HepG2 (cell line): ENCODE data around the gene OVCA2. TPM values are rescaled to one million over a fixed set of nuclear protein-coding genes. Genes with fewer than 3 reads are reported as not detected.

Source experiments
- DNMT1 ChIP-seq: sonication (generic); formaldehyde crosslinking; IDR thresholded peaks from 2 replicates; pipeline ENCODE4 v1.5.1; 2020; ENCODE audit warnings: mild to moderate bottlenecking, missing genetic modification reagents
- EEA1 ChIP-seq: sonication (generic); formaldehyde crosslinking; IDR thresholded peaks from 2 replicates; pipeline ENCODE4 v1.5.1; 2020; ENCODE audit warnings: mild to moderate bottlenecking, missing genetic modification reagents, borderline replicate concordance
- SIX4 ChIP-seq: sonication (generic); formaldehyde crosslinking; IDR thresholded peaks from 2 replicates; pipeline ENCODE4 v1.4.0; 2020; ENCODE audit warnings: missing genetic modification reagents
- SMAD1 ChIP-seq: sonication (generic); formaldehyde crosslinking; IDR thresholded peaks from 2 replicates; pipeline ENCODE4 v1.4.0; 2020; ENCODE audit warnings: missing genetic modification reagents, low read depth, mild to moderate bottlenecking, borderline replicate concordance
- SRY ChIP-seq: sonication (generic); formaldehyde crosslinking; IDR thresholded peaks from 2 replicates; pipeline ENCODE4 v1.8.0; 2022; ENCODE audit warnings: mild to moderate bottlenecking, missing genetic modification reagents
- polyA plus RNA-seq, 8 experiments: library from polyadenylated mRNA; depleted of rRNA in 3 of 8; stranded (reverse) in 7 of 8; unstranded in 1 of 8; fragments of >200 nt; fragmentation: Illumina TruSeq in 4 of 8; extraction: Trizol in 4 of 8; gene quantifications; 2 replicates each; pipeline versions ENCODE4 v1.2.1 to v1.2.3, GENCODE V29; 2011 to 2016; ENCODE audit warnings: low read depth in 4 of 8, missing spikeins in 1 of 8, mixed read lengths in 1 of 8; ENCODE audit not compliant: insufficient read depth in 1 of 8
- total RNA-seq, 5 experiments: library from RNA; depleted of rRNA; stranded (reverse); fragments of >200 nt; fragmentation: Illumina TruSeq; extraction: Trizol; gene quantifications; 2 replicates each; pipeline ENCODE4 v1.2.3, GENCODE V29; 2016; ENCODE audit warnings: low read depth in 1 of 5
- TF ChIP-seq, protein P1 (sequence below): sonication (generic); formaldehyde crosslinking; IDR thresholded peaks from 2 replicates; pipeline ENCODE4 v1.5.0; 2020; ENCODE audit warnings: mild to moderate bottlenecking, missing genetic modification reagents, borderline replicate concordance
- TF ChIP-seq, protein P2 (sequence below): sonication (generic); formaldehyde crosslinking; IDR thresholded peaks from 2 replicates; pipeline ENCODE4 v1.4.0; 2020; ENCODE audit warnings: missing genetic modification reagents, mild to moderate bottlenecking, borderline replicate concordance

Gene OVCA2
- total and polyA plus RNA-seq, 2 of the 13 experiments (the other 11 are each of a cell fraction or from before 2014, with no cell fraction given), result 23.7 to 28.2 TPM

DNA sequence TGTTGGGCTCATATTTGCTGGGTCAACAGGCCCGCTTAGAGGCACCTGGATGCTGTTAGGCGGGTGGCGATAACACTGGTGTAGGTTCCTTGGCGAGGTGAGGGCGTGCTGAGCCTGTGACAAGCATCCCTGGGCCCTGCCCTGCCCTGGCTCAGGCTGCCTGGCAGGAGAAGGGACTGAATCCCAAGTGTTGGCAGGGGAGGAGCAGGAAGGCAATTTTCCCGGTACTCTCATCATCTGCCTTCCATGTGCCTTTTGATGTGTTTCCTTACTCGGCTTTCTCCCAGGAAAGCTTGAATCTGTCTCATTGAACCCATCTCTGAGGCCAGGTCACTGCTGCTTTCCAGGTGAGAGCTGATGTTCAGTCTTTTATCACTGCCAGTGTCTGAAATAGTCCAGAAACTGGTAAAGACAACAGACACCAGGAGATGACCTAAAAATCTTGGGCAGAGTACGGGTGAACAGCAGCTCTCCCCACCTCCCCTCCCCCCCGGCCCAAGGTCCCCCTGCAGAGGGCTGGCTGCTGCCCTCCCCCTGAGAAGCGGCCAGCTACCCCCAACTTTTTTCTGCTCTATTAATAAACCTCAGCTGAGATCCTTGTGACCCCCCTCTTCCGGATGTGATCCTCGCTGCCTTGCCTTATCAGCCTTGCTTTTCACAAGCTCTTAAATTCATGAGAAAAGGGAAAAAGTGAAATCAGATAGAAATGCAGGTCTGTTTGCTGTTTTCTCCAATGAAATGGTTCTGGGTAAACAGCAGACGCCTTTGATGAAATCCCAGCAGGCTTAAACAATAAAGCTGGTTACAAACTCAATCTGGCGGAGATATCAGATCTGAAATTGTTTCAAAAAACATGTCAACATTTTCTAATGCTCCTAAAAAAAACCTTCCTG, 45.7 kb upstream of the OVCA2 start (continued):
- TF ChIP-seq DNMT1 (0 out of 2 replicates have a peak, but pooled peaks have one; percentile 60), SRY (CRISPR knock-in tag) (no peak), SMAD1 (CRISPR knock-in tag) (0 out of 2 replicates have a peak, but pooled peaks have one; percentile 51), EEA1 (0 out of 2 replicates have a peak, but pooled peaks have one; percentile 64), SIX4 (CRISPR knock-in tag) (no peak)
- TF ChIP-seq, protein P1, sequence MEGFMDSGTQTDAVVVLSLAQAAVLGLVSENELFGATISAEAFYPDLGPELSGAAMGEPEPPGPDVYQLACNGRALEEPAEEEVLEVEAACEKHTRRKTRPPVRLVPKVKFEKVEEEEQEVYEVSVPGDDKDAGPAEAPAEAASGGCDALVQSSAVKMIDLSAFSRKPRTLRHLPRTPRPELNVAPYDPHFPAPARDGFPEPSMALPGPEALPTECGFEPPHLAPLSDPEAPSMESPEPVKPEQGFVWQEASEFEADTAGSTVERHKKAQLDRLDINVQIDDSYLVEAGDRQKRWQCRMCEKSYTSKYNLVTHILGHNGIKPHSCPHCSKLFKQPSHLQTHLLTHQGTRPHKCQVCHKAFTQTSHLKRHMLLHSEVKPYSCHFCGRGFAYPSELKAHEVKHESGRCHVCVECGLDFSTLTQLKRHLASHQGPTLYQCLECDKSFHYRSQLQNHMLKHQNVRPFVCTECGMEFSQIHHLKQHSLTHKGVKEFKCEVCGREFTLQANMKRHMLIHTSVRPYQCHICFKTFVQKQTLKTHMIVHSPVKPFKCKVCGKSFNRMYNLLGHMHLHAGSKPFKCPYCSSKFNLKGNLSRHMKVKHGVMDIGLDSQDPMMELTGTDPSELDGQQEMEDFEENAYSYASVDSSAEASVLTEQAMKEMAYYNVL (CRISPR knock-in tag), result 0 out of 2 replicates have a peak, but pooled peaks have one; percentile 35
- TF ChIP-seq, protein P2, sequence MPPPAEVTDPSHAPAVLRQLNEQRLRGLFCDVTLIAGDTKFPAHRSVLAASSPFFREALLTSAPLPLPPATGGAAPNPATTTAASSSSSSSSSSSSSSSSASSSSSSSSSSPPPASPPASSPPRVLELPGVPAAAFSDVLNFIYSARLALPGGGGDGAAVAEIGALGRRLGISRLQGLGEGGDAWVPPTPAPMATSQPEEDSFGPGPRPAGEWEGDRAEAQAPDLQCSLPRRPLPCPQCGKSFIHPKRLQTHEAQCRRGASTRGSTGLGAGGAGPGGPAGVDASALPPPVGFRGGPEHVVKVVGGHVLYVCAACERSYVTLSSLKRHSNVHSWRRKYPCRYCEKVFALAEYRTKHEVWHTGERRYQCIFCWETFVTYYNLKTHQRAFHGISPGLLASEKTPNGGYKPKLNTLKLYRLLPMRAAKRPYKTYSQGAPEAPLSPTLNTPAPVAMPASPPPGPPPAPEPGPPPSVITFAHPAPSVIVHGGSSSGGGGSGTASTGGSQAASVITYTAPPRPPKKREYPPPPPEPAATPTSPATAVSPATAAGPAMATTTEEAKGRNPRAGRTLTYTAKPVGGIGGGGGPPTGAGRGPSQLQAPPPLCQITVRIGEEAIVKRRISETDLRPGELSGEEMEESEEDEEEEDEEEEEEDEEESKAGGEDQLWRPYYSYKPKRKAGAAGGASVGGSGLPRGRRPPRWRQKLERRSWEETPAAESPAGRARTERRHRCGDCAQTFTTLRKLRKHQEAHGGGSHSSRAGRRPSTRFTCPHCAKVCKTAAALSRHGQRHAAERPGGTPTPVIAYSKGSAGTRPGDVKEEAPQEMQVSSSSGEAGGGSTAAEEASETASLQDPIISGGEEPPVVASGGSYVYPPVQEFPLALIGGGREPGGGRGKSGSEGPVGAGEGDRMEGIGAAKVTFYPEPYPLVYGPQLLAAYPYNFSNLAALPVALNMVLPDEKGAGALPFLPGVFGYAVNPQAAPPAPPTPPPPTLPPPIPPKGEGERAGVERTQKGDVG (CRISPR knock-in tag), result 0 out of 2 replicates have a peak, but pooled peaks have one; percentile 11
- TF ChIP-seq, all 625 proteins: peak for 17
